Activated CD4-positive, alpha-beta T cell treated with anti-CD3 and anti-CD28 coated beads for 1 hour (primary cell): ENCODE results near the gene ARL2.

ENCODE experiments used
- DNase-seq: peaks from one replicate; pipeline ENCODE4 v3.0.0-alpha.2; 2020

The ARL2 gene

GRCh38 chr11:65051398-65051858 lies 37.5 kb downstream of the ARL2 start:
- DNase-seq, result no peak

GRCh38 chr11:65053827-65054508 lies 40.0 kb downstream of the ARL2 start:
- no peak for DNase-seq

- no peak for DNase-seq
Observed at GRCh38 chr11:65055538-65055937, 41.6 kb downstream of the ARL2 start.

GRCh38 chr11:65056999-65057398 lies 43.0 kb downstream of the ARL2 start:
- no peak for DNase-seq

GRCh38 chr11:65057526-65057925 lies 43.6 kb downstream of the ARL2 start:
- no peak for DNase-seq

- DNase-seq, result no peak
Observed at GRCh38 chr11:65058012-65058411, 44.1 kb downstream of the ARL2 start.

GRCh38 chr11:65058419-65059054 lies 44.6 kb downstream of the ARL2 start, which contains the start of gene NAALADL1:
NAALADL1 (minus strand) TSS chr11:65058553; CDS start chr11:65058521, 32 bp downstream.
- DNase-seq, result no peak

GRCh38 chr11:65059523-65059922 lies 45.6 kb downstream of the ARL2 start:
- DNase-seq, result no peak

GRCh38 chr11:65059959-65060824 lies 46.2 kb downstream of the ARL2 start:
- no peak for DNase-seq

GRCh38 chr11:65060913-65061408 lies 47.0 kb downstream of the ARL2 start:
- no peak for DNase-seq

- DNase-seq, result no peak
Observed at GRCh38 chr11:65063532-65063931, 49.6 kb downstream of the ARL2 start.

- no peak for DNase-seq
Observed at GRCh38 chr11:65064847-65065240, 50.9 kb downstream of the ARL2 start.

- no peak for DNase-seq
Observed at GRCh38 chr11:65065851-65066250, 51.9 kb downstream of the ARL2 start.

- DNase-seq, result no peak
Observed at GRCh38 chr11:65066315-65066714, 52.4 kb downstream of the ARL2 start.

GRCh38 chr11:65066805-65067291 lies 52.9 kb downstream of the ARL2 start:
- DNase-seq, result no peak

GRCh38 chr11:65067446-65067845 lies 53.5 kb downstream of the ARL2 start:
- no peak for DNase-seq

- DNase-seq, result no peak
Observed at GRCh38 chr11:65069217-65069616, 55.3 kb downstream of the ARL2 start.
